Measurements from ENCODE around the gene ARHGAP30. TPM values are rescaled to one million over a fixed set of nuclear protein-coding genes. Genes with fewer than 3 reads are reported as not detected.

ARHGAP30 gene
- total and polyA plus RNA-seq, 5 experiments from 2014 or later: 110 to 233 (median 207) TPM

DNA sequence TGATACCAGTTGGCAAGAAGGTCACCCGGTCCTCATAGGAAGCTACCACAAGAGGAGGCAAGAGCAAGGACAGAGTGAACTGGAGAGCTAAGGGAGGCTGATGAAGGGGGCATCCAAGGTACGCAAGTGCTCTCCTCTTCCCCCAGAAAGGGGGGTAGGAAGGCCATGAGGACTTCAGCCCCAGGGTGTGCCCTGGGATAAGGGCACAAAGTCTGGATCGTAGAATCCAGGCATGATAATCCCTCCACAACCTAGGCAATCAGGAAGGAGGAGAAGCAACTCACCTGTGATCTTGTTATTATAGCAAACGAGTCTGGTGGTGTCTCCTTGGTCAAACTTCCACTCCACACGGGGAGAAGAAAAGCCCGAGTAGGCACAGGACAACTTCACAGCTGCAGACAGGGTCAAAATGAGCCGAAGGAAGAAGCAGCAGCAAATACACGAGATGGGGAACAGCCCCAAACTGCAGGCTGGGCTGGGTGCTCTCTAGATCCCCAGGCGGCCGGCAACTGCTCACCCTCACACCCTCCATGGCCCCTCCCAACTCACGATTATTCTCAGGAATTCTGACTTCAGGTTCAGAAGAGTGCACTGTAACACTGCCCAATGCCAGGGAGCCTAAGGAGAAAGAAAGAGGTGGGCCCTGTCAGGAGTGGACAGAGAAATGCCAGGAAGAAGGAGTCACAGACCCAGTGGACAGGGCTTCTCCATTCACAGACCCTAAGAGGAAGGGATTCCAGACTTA, 68.8 kb downstream of the ARHGAP30 start:
- H3K9me3 Mint-ChIP-seq: no peaks in the 10 kb centered on the region
- peaks cover 0 to 31% (median 12%) of the 10 kb centered on the region in 3 donors for H3K36me3 Mint-ChIP-seq
- ATAC-seq (no peak), DNase-seq (no peak)
- no peaks in the 10 kb centered on the region for H3K27me3 Mint-ChIP-seq
- H3K27ac Mint-ChIP-seq: no peak overlapping the region
- POLR2A ChIA-PET: no interaction called here
- peaks cover 5 to 9% (median 6%) of the 10 kb centered on the region in 4 donors for H3K4me1 Mint-ChIP-seq
- H3K4me3 Mint-ChIP-seq: no peak overlapping the region

DNA sequence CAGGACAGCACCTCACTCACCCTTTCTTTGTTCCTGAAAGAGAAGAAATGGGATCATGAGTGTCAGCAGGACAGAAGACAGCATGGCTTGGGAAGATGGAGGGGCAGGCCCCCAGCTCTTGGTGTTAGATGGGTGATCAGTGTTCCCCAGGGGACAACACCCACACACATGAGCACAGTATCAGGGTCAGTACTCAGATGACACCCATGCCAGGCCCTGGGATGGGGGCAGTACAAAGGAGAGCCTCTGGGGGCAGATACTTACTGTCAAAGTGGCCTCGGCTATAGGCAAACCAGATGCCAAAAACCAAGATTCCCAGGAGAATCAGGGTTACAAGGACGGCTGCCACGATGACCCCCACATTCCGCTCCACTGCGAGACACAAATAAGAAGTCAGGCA, 70.3 kb downstream of the ARHGAP30 start:
- Mint-ChIP-seq H3K9me3 (no peaks in the 10 kb centered on the region), H3K27ac (no peak overlapping the region), H3K27me3 (no peaks in the 10 kb centered on the region), H3K4me3 (no peak overlapping the region), H3K4me1 (peaks cover 5 to 9% (median 6%) of the 10 kb centered on the region in 4 donors), H3K36me3 (peaks cover 0 to 31% (median 12%) of the 10 kb centered on the region in 3 donors)
- DNase-seq: no peak
- POLR2A ChIA-PET: interaction anchor here (0.6 to 3.7 kb wide), 2 partner anchors 14 to 40 kb away, joined by 6 to 13 read pairs; partner anchors contain the start of gene TSTD1
- no peak for ATAC-seq

DNA sequence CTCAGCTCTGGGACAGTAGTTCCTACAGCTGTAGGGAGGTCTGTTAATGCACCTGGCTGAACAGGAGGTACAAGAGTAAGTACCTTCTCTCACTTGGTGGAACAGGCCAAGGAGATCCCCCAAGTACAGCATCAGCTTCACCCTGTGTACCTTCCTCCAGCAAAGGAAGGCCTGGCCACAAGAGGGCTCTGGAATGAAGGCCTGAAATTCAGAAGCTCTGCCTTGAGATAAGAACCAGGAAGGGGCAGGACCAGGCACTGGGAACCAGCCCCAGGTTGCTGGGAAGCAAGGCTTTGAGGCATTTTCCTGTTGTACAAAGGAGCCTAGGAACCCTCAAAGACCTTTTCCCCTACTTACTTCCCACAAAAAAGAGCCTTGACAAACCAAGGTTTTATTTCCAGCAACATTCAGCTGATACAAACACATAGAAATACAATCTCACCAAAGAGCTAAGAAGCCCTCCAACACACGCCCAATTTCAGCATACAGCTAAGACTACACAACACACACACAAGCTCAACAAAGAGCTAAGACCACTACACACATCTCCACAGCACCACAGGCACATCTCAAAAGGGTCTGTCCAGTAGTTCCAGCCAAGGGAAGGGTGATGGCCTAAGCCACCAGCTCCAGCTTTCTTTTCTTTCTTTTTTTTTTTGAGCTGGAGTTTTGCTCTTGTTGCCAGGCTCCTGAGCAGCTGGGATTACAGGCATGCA, 72.2 kb downstream of the ARHGAP30 start:
- Mint-ChIP-seq H3K27ac (peak overlapping the region in 9 of 10 donors; percentile 3 to 83 (median 54)), H3K9me3 (no peaks in the 10 kb centered on the region), H3K4me3 (no peak overlapping the region), H3K36me3 (peaks cover 0 to 31% (median 12%) of the 10 kb centered on the region in 3 donors), H3K27me3 (no peaks in the 10 kb centered on the region), H3K4me1 (peaks cover 5 to 9% (median 6%) of the 10 kb centered on the region in 4 donors)
- POLR2A ChIA-PET: interaction anchor here (0.6 to 3.7 kb wide), 8 partner anchors 23 to 102 kb away, joined by 3 to 31 read pairs (median 7); partner anchors contain the start of genes ARHGAP30, KLHDC9, TSTD1 and USF1
- ATAC-seq (peak; percentile 76 to 94), DNase-seq (peak; percentile 15 to 78 (median 39))

Other genes with a start within 250 kb of the ARHGAP30 start
- gene CD244, start 207.0 kb downstream of the ARHGAP30 start, total RNA-seq: under 1 TPM; 0.62 to 0.66 TPM
- gene CD244, start 207.0 kb downstream of the ARHGAP30 start, polyA plus RNA-seq: 10 to 100 TPM; 11.7 to 82.2 (median 16.1) TPM
- not detected for gene ITLN1, start 184.7 kb downstream of the ARHGAP30 start, total RNA-seq
- gene ITLN1, start 184.7 kb downstream of the ARHGAP30 start, polyA plus RNA-seq: not detected
- gene ITLN2, start 115.1 kb downstream of the ARHGAP30 start, total RNA-seq: not detected
- gene ITLN2, start 115.1 kb downstream of the ARHGAP30 start, polyA plus RNA-seq: not detected
- gene F11R, start 48.7 kb downstream of the ARHGAP30 start, total RNA-seq: 10 to 100 TPM; 16.3 to 16.4 TPM
- gene F11R, start 48.7 kb downstream of the ARHGAP30 start, polyA plus RNA-seq: 1 to 10 TPM; 6.7 to 9.0 (median 8.1) TPM
- 100 to 1,000 TPM; 100 to 108 TPM for gene TSTD1, start 30.9 kb downstream of the ARHGAP30 start, total RNA-seq
- gene TSTD1, start 30.9 kb downstream of the ARHGAP30 start, polyA plus RNA-seq: 100 to 1,000 TPM; 342 to 508 (median 412) TPM
- gene USF1, start 23.9 kb downstream of the ARHGAP30 start, total RNA-seq: 100 to 1,000 TPM; 107 to 118 TPM
- 10 to 100 TPM in 1 of 3 donors, 1 to 10 TPM in 2; 4.3 to 11.1 (median 7.4) TPM for gene USF1, start 23.9 kb downstream of the ARHGAP30 start, polyA plus RNA-seq
- gene NECTIN4, start 19.7 kb upstream of the ARHGAP30 start, total RNA-seq: not detected
- gene NECTIN4, start 19.7 kb upstream of the ARHGAP30 start, polyA plus RNA-seq: not detected
- under 1 TPM; 0.60 to 0.96 TPM for gene KLHDC9, start 28.5 kb upstream of the ARHGAP30 start, total RNA-seq
- 1 to 10 TPM in 1 of 3 donors, under 1 TPM in 2; 0.30 to 1.5 (median 0.62) TPM for gene KLHDC9, start 28.5 kb upstream of the ARHGAP30 start, polyA plus RNA-seq
- gene PFDN2, start 48.1 kb upstream of the ARHGAP30 start, total RNA-seq: 10 to 100 TPM; 37.9 to 41.4 TPM
- 10 to 100 TPM; 74.6 to 91.3 (median 86.0) TPM for gene PFDN2, start 48.1 kb upstream of the ARHGAP30 start, polyA plus RNA-seq
- 10 to 100 TPM; 43.5 to 46.4 TPM for gene NIT1, start 48.2 kb upstream of the ARHGAP30 start, total RNA-seq
- gene NIT1, start 48.2 kb upstream of the ARHGAP30 start, polyA plus RNA-seq: 10 to 100 TPM; 16.8 to 25.0 (median 18.3) TPM
- 10 to 100 TPM; 35.3 to 38.6 TPM for gene DEDD, start 62.8 kb upstream of the ARHGAP30 start, total RNA-seq
- 10 to 100 TPM; 29.0 to 35.4 (median 29.3) TPM for gene DEDD, start 62.8 kb upstream of the ARHGAP30 start, polyA plus RNA-seq
- 100 to 1,000 TPM; 116 to 118 TPM for gene UFC1, start 84.1 kb upstream of the ARHGAP30 start, total RNA-seq
- gene UFC1, start 84.1 kb upstream of the ARHGAP30 start, polyA plus RNA-seq: 100 to 1,000 TPM; 148 to 158 (median 155) TPM
- gene USP21, start 89.6 kb upstream of the ARHGAP30 start, total RNA-seq: 10 to 100 TPM; 59.2 to 63.8 TPM
- gene USP21, start 89.6 kb upstream of the ARHGAP30 start, polyA plus RNA-seq: 10 to 100 TPM; 13.8 to 31.4 (median 14.6) TPM
- gene PPOX, start 96.5 kb upstream of the ARHGAP30 start, total RNA-seq: 10 to 100 TPM; 76.2 to 82.1 TPM
- gene PPOX, start 96.5 kb upstream of the ARHGAP30 start, polyA plus RNA-seq: 10 to 100 TPM; 12.0 to 17.8 (median 15.7) TPM
- gene B4GALT3, start 107.6 kb upstream of the ARHGAP30 start, total RNA-seq: 10 to 100 TPM; 81.0 to 97.4 TPM
- 10 to 100 TPM; 35.4 to 49.9 (median 37.6) TPM for gene B4GALT3, start 107.6 kb upstream of the ARHGAP30 start, polyA plus RNA-seq
- gene ADAMTS4, start 129.2 kb upstream of the ARHGAP30 start, total RNA-seq: 1 to 10 TPM; 4.8 to 7.0 TPM
- gene ADAMTS4, start 129.2 kb upstream of the ARHGAP30 start, polyA plus RNA-seq: under 1 TPM; 0.07 to 0.34 (median 0.22) TPM
- 100 to 1,000 TPM; 126 to 127 TPM for gene NDUFS2, start 132.5 kb upstream of the ARHGAP30 start, total RNA-seq
- 100 to 1,000 TPM in 1 of 3 donors, 10 to 100 TPM in 2; 78.6 to 106 (median 95.4) TPM for gene NDUFS2, start 132.5 kb upstream of the ARHGAP30 start, polyA plus RNA-seq
- 10 to 100 TPM; 27.7 to 31.8 TPM for gene FCER1G, start 145.4 kb upstream of the ARHGAP30 start, total RNA-seq
- gene FCER1G, start 145.4 kb upstream of the ARHGAP30 start, polyA plus RNA-seq: 100 to 1,000 TPM in 1 of 3 donors, 10 to 100 TPM in 2; 67.1 to 107 (median 84.4) TPM
- not detected for gene APOA2, start 153.7 kb upstream of the ARHGAP30 start, total RNA-seq
- gene APOA2, start 153.7 kb upstream of the ARHGAP30 start, polyA plus RNA-seq: not detected
- gene TOMM40L, start 156.2 kb upstream of the ARHGAP30 start, total RNA-seq: 10 to 100 TPM in 1 of 2 experiments, 1 to 10 TPM in 1; 9.6 to 11.3 TPM
- 1 to 10 TPM; 4.9 to 8.1 (median 8.0) TPM for gene TOMM40L, start 156.2 kb upstream of the ARHGAP30 start, polyA plus RNA-seq
- gene NR1I3, start 168.3 kb upstream of the ARHGAP30 start, total RNA-seq: not detected
- gene NR1I3, start 168.3 kb upstream of the ARHGAP30 start, polyA plus RNA-seq: under 1 TPM in 1 of 3 donors, not detected in 2; 0.19 TPM
- gene PCP4L1, start 188.9 kb upstream of the ARHGAP30 start, total RNA-seq: not detected
- gene PCP4L1, start 188.9 kb upstream of the ARHGAP30 start, polyA plus RNA-seq: not detected
- gene MPZ, start 240.1 kb upstream of the ARHGAP30 start, total RNA-seq: 10 to 100 TPM; 11.9 to 12.2 TPM
- not detected for gene MPZ, start 240.1 kb upstream of the ARHGAP30 start, polyA plus RNA-seq
- 100 to 1,000 TPM; 113 to 127 TPM for gene SDHC, start 244.5 kb upstream of the ARHGAP30 start, total RNA-seq
- 100 to 1,000 TPM; 212 to 297 (median 217) TPM for gene SDHC, start 244.5 kb upstream of the ARHGAP30 start, polyA plus RNA-seq

Data from naive thymus-derived CD8-positive, alpha-beta T cell (primary cell).